ENCODE measurements around the gene MAPK7. TPM values are rescaled to one million over a fixed set of nuclear protein-coding genes. Genes with fewer than 3 reads are reported as not detected.

MAPK7 gene
- total RNA-seq, 2 experiments from 2014 or later, result 8.1 to 19.3 TPM

DNA sequence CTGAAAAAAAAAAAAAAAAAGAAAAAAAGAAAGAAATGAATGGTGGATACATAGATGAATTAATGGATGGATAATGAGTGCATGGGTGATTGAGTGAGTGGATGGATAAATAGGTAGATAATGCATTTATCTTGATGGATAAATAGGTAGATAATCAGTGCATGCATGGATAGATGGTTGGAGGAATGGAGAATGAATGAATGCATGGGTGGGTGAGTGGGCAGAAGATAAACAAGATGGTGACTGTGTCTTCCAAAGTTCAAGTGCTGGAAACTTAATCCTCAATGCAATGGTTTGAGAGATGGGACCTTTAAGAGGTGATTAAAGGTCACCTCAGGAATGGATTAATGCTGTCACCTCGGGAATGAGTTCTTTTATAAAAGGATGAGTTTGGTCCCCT, 26.0 kb downstream of the MAPK7 start:
- intact Hi-C loops (cut with micrococcal nuclease; ENCODE audit: unreplicated experiment), result no loop called here
- Histone ChIP-seq H3K9me2 (ENCODE audit: insufficient read depth, low read length) (no peaks in the 10 kb centered on the region), H3K27ac (ENCODE audit: low read depth, low read length, poor library complexity, severe bottlenecking) (no peak overlapping the region), H3K79me2 (ENCODE audit: insufficient read depth, low read depth, low read length) (no peaks in the 10 kb centered on the region), H3K4me3 (ENCODE audit: low read depth, low read length, poor library complexity, severe bottlenecking) (no peak overlapping the region), H3K36me3 (ENCODE audit: insufficient read depth, low read length) (no peaks in the 10 kb centered on the region), H3K4me2 (ENCODE audit: low read length) (no peak overlapping the region), H3K9me3 (ENCODE audit: low read length) (no peaks in the 10 kb centered on the region), H2AFZ (ENCODE audit: low read length) (no peak overlapping the region), H3K4me1 (ENCODE audit: insufficient read depth, low read length, poor library complexity, severe bottlenecking) (no peaks in the 10 kb centered on the region), H4K20me1 (ENCODE audit: insufficient read depth, low read length) (no peaks in the 10 kb centered on the region)
- no TSS peak for BruUV-seq (replicated peaks)
- DNase-seq (ENCODE audit: low spot score), result no peak
- POLR2A ChIA-PET, result no interaction called here
- no peak for TF ChIP-seq CTCF (conservative IDR thresholded peaks at IDR 0.05; ENCODE audit: low read length)
- TF ChIP-seq EZH2phosphoT487 (IDR thresholded peaks at IDR 0.05; ENCODE audit: borderline replicate concordance, low read depth, low read length), result no peak
- CTCF ChIA-PET (ENCODE audit: unreplicated experiment), result no interaction called here

DNA sequence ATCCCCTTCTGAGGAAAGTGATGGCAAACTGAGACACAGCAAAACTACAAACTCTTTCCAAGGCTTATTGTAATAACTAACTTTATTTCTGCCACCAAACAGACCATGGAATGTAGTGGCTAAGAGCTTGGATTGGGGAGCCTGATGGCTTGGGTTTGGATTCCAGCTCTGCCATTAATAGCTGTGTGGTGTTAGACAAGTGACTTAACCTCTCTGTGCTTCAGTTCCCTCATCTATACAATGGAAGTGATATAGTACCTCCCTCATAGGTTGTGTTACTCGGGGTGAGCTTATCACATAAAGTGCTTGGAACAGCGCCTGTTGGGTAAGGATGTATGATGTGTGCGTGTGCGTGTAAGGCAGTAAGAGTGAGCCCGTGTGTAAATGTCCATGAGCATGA, 26.8 kb downstream of the MAPK7 start:
- no peak overlapping the region for H2AFZ ChIP-seq (ENCODE audit: low read length)
- POLR2A ChIA-PET, result interaction anchor here (0.5 kb wide), 1 partner anchor 74 kb away, joined by 3 read pairs; no protein-coding TSS in a partner anchor

More for the DNA sequence above, 26.8 kb downstream of the MAPK7 start:
- intact Hi-C loops (cut with micrococcal nuclease; ENCODE audit: unreplicated experiment), result no loop called here
- CTCF ChIA-PET (ENCODE audit: unreplicated experiment), result no interaction called here
- H3K4me2 ChIP-seq (ENCODE audit: low read length), result no peak overlapping the region
- no peaks in the 10 kb centered on the region for H3K79me2 ChIP-seq (ENCODE audit: insufficient read depth, low read depth, low read length)
- H3K9me3 ChIP-seq (ENCODE audit: low read length), result no peaks in the 10 kb centered on the region
- H4K20me1 ChIP-seq (ENCODE audit: insufficient read depth, low read length), result no peaks in the 10 kb centered on the region
- H3K36me3 ChIP-seq (ENCODE audit: insufficient read depth, low read length), result no peaks in the 10 kb centered on the region
- H3K4me1 ChIP-seq (ENCODE audit: insufficient read depth, low read length, poor library complexity, severe bottlenecking), result no peaks in the 10 kb centered on the region
- DNase-seq (ENCODE audit: low spot score), result no peak
- BruUV-seq (replicated peaks), result no TSS peak
- TF ChIP-seq CTCF (conservative IDR thresholded peaks at IDR 0.05; ENCODE audit: low read length), result no peak
- no peaks in the 10 kb centered on the region for H3K9me2 ChIP-seq (ENCODE audit: insufficient read depth, low read length)
- no peak overlapping the region for H3K4me3 ChIP-seq (ENCODE audit: low read depth, low read length, poor library complexity, severe bottlenecking)
- H3K27ac ChIP-seq (ENCODE audit: low read depth, low read length, poor library complexity, severe bottlenecking), result no peak overlapping the region
